WERI-Rb-1 (cell line): ENCODE data around the gene SEZ6.

Source experiments
- DNase-seq: peaks from one replicate; pipeline ENCODE4 v3.0.0-alpha.2; 2020
- H3K27ac ChIP-seq: fragments of 250-450 bp; sonication (Bioruptor Pico); 2 replicates; pipeline ENCODE4 v1.5.1; 2020; ENCODE audit warnings: mild to moderate bottlenecking, moderate library complexity
- H3K27me3 ChIP-seq: fragments of 250-450 bp; sonication (Bioruptor Pico); 2 replicates; pipeline ENCODE4 v1.5.1; 2021; ENCODE audit warnings: mild to moderate bottlenecking, low read depth, moderate library complexity; ENCODE audit not compliant: insufficient read depth, severe bottlenecking
- H3K36me3 ChIP-seq: fragments of 250-450 bp; sonication (Bioruptor Pico); 2 replicates; pipeline ENCODE4 v1.5.1; 2020; ENCODE audit warnings: mild to moderate bottlenecking, moderate library complexity
- H3K4me3 ChIP-seq: 2 replicates; pipeline ENCODE4 v1.5.1; 2011; ENCODE audit warnings: low read depth, mild to moderate bottlenecking, control low read depth, low read length
- H3K9me3 ChIP-seq: fragments of 250-450 bp; sonication (Bioruptor Pico); 2 replicates; pipeline ENCODE4 v1.5.1; 2021; ENCODE audit warnings: mild to moderate bottlenecking, moderate library complexity; ENCODE audit not compliant: severe bottlenecking
- TF ChIP-seq, protein P1 (sequence below): IDR thresholded peaks from 2 replicates; pipeline ENCODE4 v1.5.1; 2011; ENCODE audit warnings: low read depth, mild to moderate bottlenecking, control low read depth, inconsistent platforms, low read length

The SEZ6 gene

GRCh38 chr17:28997806-28998205 lies 8.0 kb downstream of the SEZ6 start:
- TF ChIP-seq, protein P1, sequence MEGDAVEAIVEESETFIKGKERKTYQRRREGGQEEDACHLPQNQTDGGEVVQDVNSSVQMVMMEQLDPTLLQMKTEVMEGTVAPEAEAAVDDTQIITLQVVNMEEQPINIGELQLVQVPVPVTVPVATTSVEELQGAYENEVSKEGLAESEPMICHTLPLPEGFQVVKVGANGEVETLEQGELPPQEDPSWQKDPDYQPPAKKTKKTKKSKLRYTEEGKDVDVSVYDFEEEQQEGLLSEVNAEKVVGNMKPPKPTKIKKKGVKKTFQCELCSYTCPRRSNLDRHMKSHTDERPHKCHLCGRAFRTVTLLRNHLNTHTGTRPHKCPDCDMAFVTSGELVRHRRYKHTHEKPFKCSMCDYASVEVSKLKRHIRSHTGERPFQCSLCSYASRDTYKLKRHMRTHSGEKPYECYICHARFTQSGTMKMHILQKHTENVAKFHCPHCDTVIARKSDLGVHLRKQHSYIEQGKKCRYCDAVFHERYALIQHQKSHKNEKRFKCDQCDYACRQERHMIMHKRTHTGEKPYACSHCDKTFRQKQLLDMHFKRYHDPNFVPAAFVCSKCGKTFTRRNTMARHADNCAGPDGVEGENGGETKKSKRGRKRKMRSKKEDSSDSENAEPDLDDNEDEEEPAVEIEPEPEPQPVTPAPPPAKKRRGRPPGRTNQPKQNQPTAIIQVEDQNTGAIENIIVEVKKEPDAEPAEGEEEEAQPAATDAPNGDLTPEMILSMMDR: no peak
- Histone ChIP-seq H3K36me3 (peaks cover 39% of the 10 kb centered on the region), H3K4me3 (no peak overlapping the region), H3K27ac (no peak overlapping the region), H3K27me3 (no peaks in the 10 kb centered on the region), H3K9me3 (no peaks in the 10 kb centered on the region)
- no peak for DNase-seq

DNA sequence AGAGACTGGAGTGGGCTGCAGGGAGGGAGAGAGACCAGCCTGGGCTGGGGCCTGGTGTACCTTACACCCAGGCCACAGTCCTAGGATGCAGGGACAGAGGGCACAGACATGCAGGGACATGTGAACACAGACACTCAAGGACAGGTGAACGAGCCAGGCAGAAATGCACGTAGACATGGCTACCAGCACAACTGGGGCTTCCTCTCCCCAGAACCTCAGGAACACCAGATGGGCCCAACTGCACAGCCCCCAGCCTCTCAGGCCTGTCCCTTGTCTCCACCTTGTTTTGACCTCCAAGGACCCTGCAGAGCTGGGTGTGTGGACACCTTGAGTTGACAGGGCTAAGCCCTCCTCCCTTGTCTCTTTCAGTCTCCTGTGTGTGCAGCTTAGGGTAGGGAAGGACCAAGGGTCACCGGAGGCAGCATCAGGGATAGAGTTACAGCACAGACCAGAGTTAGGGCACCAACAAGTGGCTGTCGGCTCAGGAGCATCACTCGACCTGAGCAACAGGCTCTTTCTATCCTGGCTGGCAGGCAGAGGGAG lies 9.2 kb downstream of the SEZ6 start:
- no peak for DNase-seq
- no peak overlapping the region for H3K4me3 ChIP-seq
- H3K27me3 ChIP-seq: no peaks in the 10 kb centered on the region
- H3K9me3 ChIP-seq: no peaks in the 10 kb centered on the region
- peak overlapping the region; percentile 21 for H3K27ac ChIP-seq
- TF ChIP-seq, protein P1: no peak
- peaks cover 44% of the 10 kb centered on the region for H3K36me3 ChIP-seq

DNA sequence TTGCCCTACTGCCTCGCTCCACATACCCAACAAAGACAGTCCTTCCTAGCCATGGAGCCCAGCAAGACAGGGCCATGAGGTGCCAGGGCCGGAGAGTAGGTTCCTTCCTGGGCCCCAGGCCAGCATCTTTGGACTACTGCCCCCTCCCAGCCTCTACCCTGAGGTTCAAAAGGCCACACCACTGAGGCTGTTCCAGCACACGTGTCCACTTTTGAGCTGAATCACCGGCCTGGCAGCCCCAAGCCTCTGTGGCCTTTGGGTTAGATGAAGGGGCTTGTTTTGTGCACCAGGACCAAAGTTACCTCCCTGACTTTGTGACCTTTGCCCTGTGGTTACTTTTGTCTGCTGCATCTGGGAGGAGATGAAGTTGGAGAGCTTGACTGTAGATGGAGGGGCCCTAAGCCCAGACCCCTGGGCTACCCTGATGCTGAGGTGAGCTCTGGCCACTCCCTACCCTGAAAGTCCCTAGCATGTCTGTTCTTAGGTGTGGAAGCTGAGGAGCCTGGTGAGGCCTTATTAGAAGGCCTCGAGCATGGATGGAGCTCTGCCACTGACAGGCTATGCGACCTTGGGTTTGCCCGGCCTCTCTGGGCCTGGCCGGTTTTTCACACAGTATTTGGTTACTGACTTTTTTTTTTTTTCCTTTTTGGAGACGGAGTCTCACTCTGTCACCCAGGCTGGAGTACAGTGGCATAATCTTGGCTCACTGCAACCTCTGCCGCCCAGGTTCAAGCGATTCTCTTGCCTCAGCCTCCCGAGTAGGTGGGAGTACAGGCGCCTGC lies 12.0 kb downstream of the SEZ6 start:
- no peak for DNase-seq
- Histone ChIP-seq H3K27me3 (no peaks in the 10 kb centered on the region), H3K4me3 (no peak overlapping the region), H3K9me3 (no peaks in the 10 kb centered on the region), H3K27ac (peak overlapping the region; percentile 59), H3K36me3 (peaks cover 33% of the 10 kb centered on the region)
- TF ChIP-seq, protein P1: no peak

- Histone ChIP-seq H3K36me3 (peaks cover 32% of the 10 kb centered on the region), H3K27ac (peak overlapping the region; percentile 59), H3K9me3 (no peaks in the 10 kb centered on the region), H3K27me3 (no peaks in the 10 kb centered on the region), H3K4me3 (no peak overlapping the region)
- DNase-seq: peak; percentile 70
- TF ChIP-seq, protein P1: 0 out of 2 replicates have a peak, but pooled peaks have one; percentile 10
Observed at GRCh38 chr17:28992625-28993600, 12.9 kb downstream of the SEZ6 start.

DNA sequence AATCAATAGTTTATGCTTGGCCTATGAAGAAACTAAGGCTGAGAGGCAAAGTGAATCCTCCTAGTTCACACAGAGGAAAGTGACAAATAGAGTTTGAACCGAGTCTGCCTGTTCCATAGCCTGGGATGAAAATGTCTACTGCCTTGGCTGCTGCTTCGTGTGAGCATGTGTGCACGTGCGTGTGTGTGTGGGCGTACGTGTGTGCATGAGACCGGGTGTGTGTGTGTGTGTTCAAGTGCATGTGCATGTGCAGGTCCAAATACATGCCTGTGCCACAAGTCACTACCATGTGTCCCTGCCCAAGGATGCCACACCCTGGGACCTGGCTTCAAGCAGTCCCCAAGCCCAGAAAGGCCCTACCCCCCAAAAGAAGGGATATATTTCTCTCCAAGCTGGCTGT lies 13.6 kb downstream of the SEZ6 start:
- no peaks in the 10 kb centered on the region for H3K27me3 ChIP-seq
- H3K36me3 ChIP-seq: peaks cover 29% of the 10 kb centered on the region
- H3K4me3 ChIP-seq: no peak overlapping the region
- TF ChIP-seq, protein P1: no peak
- DNase-seq: no peak
- H3K9me3 ChIP-seq: no peaks in the 10 kb centered on the region
- peak overlapping the region; percentile 59 for H3K27ac ChIP-seq
